GM12891 (cell line): ENCODE measurements around the gene LONP2.

ENCODE experiments used
- PAX5 ChIP-seq: IDR thresholded peaks from 2 replicates; pipeline ENCODE4 v1.6.1; 2011; ENCODE audit warnings: low read length, moderate library complexity, mild to moderate bottlenecking; ENCODE audit not compliant: insufficient read depth, severe bottlenecking
- POLR2A ChIP-seq: IDR thresholded peaks from 2 replicates; pipeline ENCODE4 v1.6.1; 2011; ENCODE audit warnings: low read depth, low read length, control low read depth
- POLR2AphosphoS5 ChIP-seq: IDR thresholded peaks from 2 replicates; pipeline ENCODE4 v1.6.1; 2011; ENCODE audit warnings: low read depth, low read length, control low read depth
- POU2F2 ChIP-seq: IDR thresholded peaks from 2 replicates; pipeline ENCODE4 v1.6.1; 2011; ENCODE audit warnings: low read depth, mild to moderate bottlenecking, control low read depth, low read length, moderate library complexity
- SPI1 ChIP-seq: IDR thresholded peaks from 2 replicates; pipeline ENCODE4 v1.6.1; 2011; ENCODE audit warnings: low read depth, low read length, control low read depth
- TAF1 ChIP-seq: IDR thresholded peaks from 2 replicates; pipeline ENCODE4 v1.6.1; 2011; ENCODE audit warnings: low read depth, low read length, control low read depth

DNA sequence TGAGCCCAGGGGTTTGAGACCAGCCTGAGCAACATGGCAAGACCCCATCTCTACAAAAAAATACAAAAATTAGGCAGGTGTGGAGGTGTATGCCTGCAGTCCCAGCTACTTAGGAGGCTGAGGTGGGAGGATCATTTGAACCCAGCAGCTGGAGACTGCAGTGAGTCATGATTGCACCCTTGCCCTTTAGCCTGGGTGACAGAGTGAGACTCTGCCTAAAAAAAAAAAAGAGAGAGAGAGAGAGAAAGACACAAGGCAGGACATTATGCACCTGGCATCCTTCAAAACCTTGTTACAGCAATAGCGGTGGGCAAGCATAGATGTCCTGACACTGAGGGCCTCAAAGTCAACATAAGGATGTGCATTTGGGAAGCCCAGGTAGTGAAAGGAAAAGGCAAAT is 161.1 kb downstream of the LONP2 start:
- TF ChIP-seq POLR2A (no peak), PAX5 (no peak), TAF1 (no peak), POLR2AphosphoS5 (no peak), SPI1 (no peak), POU2F2 (no peak)
